ENCODE measurements around the gene GJA5. TPM values are rescaled to one million over a fixed set of nuclear protein-coding genes. Genes with fewer than 3 reads are reported as not detected.

The GJA5 gene
- total RNA-seq, 1 donor from 2014 or later: not detected

- ATAC-seq (ENCODE audit: low read depth) (no peak), DNase-seq (no peak)
- POLR2A ChIA-PET: no interaction called here
- Mint-ChIP-seq H3K27ac (no peak overlapping the region), H3K4me3 (no peak overlapping the region), H3K36me3 (ENCODE audit: low read depth) (no peaks in the 10 kb centered on the region), H3K4me1 (no peaks in the 10 kb centered on the region), H3K9me3 (no peaks in the 10 kb centered on the region), H3K27me3 (peaks cover 34% of the 10 kb centered on the region)
- no peak for TF ChIP-seq CTCF (IDR thresholded peaks at IDR 0.05)
- CTCF ChIA-PET: no interaction called here
- intact Hi-C loops (cut with micrococcal nuclease): no loop called here
These were observed 12.9 kb upstream of the GJA5 start for GRCh38 chr1:147773215-147773715.

- ATAC-seq (ENCODE audit: low read depth) (no peak), DNase-seq (no peak)
- intact Hi-C loops (cut with micrococcal nuclease): no loop called here
- ChIA-PET POLR2A (no interaction called here), CTCF (no interaction called here)
- Mint-ChIP-seq H3K27ac (no peak overlapping the region), H3K9me3 (no peaks in the 10 kb centered on the region), H3K4me3 (no peak overlapping the region), H3K36me3 (ENCODE audit: low read depth) (no peaks in the 10 kb centered on the region), H3K4me1 (no peaks in the 10 kb centered on the region), H3K27me3 (peaks cover 34% of the 10 kb centered on the region)
- TF ChIP-seq CTCF (IDR thresholded peaks at IDR 0.05): no peak
These were observed 12.2 kb upstream of the GJA5 start for GRCh38 chr1:147772570-147772969.

GRCh38 chr1:147771226-147772125 lies 11.1 kb upstream of the GJA5 start:
- TF ChIP-seq CTCF (IDR thresholded peaks at IDR 0.05): no peak
- intact Hi-C loops (cut with micrococcal nuclease): no loop called here
- no peak overlapping the region for H3K27ac Mint-ChIP-seq
- no peaks in the 10 kb centered on the region for H3K9me3 Mint-ChIP-seq
- DNase-seq: no peak
- H3K4me1 Mint-ChIP-seq: no peaks in the 10 kb centered on the region
- H3K36me3 Mint-ChIP-seq (ENCODE audit: low read depth): no peaks in the 10 kb centered on the region
- no peak overlapping the region for H3K4me3 Mint-ChIP-seq
- ChIA-PET CTCF (no interaction called here), POLR2A (interaction anchor here (0.6 kb wide), 1 partner anchor 457 kb away, joined by 3 read pairs; no protein-coding TSS in a partner anchor)
- peaks cover 30% of the 10 kb centered on the region for H3K27me3 Mint-ChIP-seq
- ATAC-seq (ENCODE audit: low read depth): peak; percentile 40

- H3K4me1 Mint-ChIP-seq: peaks cover under 1% of the 10 kb centered on the region
- H3K4me3 Mint-ChIP-seq: no peak overlapping the region
- H3K36me3 Mint-ChIP-seq (ENCODE audit: low read depth): no peaks in the 10 kb centered on the region
- ATAC-seq (ENCODE audit: low read depth) (no peak), DNase-seq (no peak)
- H3K27ac Mint-ChIP-seq: no peak overlapping the region
- intact Hi-C loops (cut with micrococcal nuclease): no loop called here
- peaks cover 20% of the 10 kb centered on the region for H3K27me3 Mint-ChIP-seq
- TF ChIP-seq CTCF (IDR thresholded peaks at IDR 0.05): no peak
- ChIA-PET POLR2A (no interaction called here), CTCF (no interaction called here)
- H3K9me3 Mint-ChIP-seq: no peaks in the 10 kb centered on the region
These were observed 8.7 kb upstream of the GJA5 start for GRCh38 chr1:147769106-147769505.

- H3K36me3 Mint-ChIP-seq (ENCODE audit: low read depth): no peaks in the 10 kb centered on the region
- H3K4me1 Mint-ChIP-seq: peaks cover 3% of the 10 kb centered on the region
- no peak overlapping the region for H3K4me3 Mint-ChIP-seq
- no peaks in the 10 kb centered on the region for H3K9me3 Mint-ChIP-seq
- ATAC-seq (ENCODE audit: low read depth) (no peak), DNase-seq (no peak)
- peaks cover 15% of the 10 kb centered on the region for H3K27me3 Mint-ChIP-seq
- intact Hi-C loops (cut with micrococcal nuclease): no loop called here
- CTCF ChIA-PET: no interaction called here
- POLR2A ChIA-PET: no interaction called here
- no peak overlapping the region for H3K27ac Mint-ChIP-seq
- TF ChIP-seq CTCF (IDR thresholded peaks at IDR 0.05): no peak
These were observed 8.2 kb upstream of the GJA5 start for GRCh38 chr1:147768582-147768981.

All from activated B cell treated with CpG ODN at 0.5 μM for 24 hours (primary cell).